AG04450 (cell line): Measurements from ENCODE around the gene MS4A13. TPM values are rescaled to one million over a fixed set of nuclear protein-coding genes. Genes with fewer than 3 reads are reported as not detected.
"Not testable (repeated sequence)": the region's sequence is repeated elsewhere in the genome, so short reads cannot be mapped to it uniquely, and the experiment has no call there.

Source experiments
- CTCF ChIA-PET: fragments of 300-600, 350-600 bp; formaldehyde crosslinking; extraction: SDS; loops from one replicate; lab custom pipeline; 2022; ENCODE audit warnings: antibody characterized with exemption, inconsistent platforms; lab: Charles Lee
- POLR2A ChIA-PET: fragments of 350-600 bp; formaldehyde crosslinking; extraction: SDS; loops from one replicate; lab custom pipeline; 2021; ENCODE audit warnings: antibody characterized with exemption, inconsistent platforms; lab: Yijun Ruan, JAX
- DNase-seq: peaks from one replicate; pipeline ENCODE4 v3.0.0-alpha.2; 2011; ENCODE audit warnings: low read depth, low spot score
- H3K27ac ChIP-seq: one replicate; pipeline ENCODE4 v1.5.1; 2012; ENCODE audit warnings: low read depth, low read length, control low read depth
- H3K27me3 ChIP-seq: one replicate; pipeline ENCODE4 v1.6.0; 2012; ENCODE audit warnings: low read length; ENCODE audit not compliant: control insufficient read depth, insufficient read depth
- H3K4me3 ChIP-seq: 2 replicates; pipeline ENCODE4 v1.5.1; 2011; ENCODE audit warnings: mild to moderate bottlenecking, low read depth, low read length, control low read depth
- H3K9me3 ChIP-seq: 2 replicates; pipeline ENCODE4 v1.5.1; 2012; ENCODE audit warnings: low read length; ENCODE audit not compliant: control insufficient read depth, insufficient read depth
- CTCF ChIP-seq: IDR thresholded peaks from 2 replicates; pipeline ENCODE4 v1.5.1; 2011; ENCODE audit warnings: low read depth, low read length, control low read depth, inconsistent platforms
- polyA plus RNA-seq: library from polyadenylated mRNA; depleted of rRNA; stranded (reverse); fragments of >200 nt; gene quantifications from 2 replicates; pipeline ENCODE4 v1.2.3, GENCODE V29; 2011

Gene MS4A13
- polyA plus RNA-seq, 1 experiment, result not detected

- no peak overlapping the region for H3K4me3 ChIP-seq
Observed at GRCh38 chr11:60530454-60531100, 15.4 kb downstream of the MS4A13 start.

GRCh38 chr11:60532383-60532782, 17.2 kb downstream of the MS4A13 start:
- H3K9me3 ChIP-seq, H3K4me3 ChIP-seq, DNase-seq, H3K27me3 ChIP-seq, H3K27ac ChIP-seq, POLR2A ChIA-PET, CTCF ChIA-PET: not testable (repeated sequence)

More at GRCh38 chr11:60530454-60531100, 15.4 kb downstream of the MS4A13 start:
- ChIA-PET POLR2A (no interaction called here), CTCF (no interaction called here)
- no peaks in the 10 kb centered on the region for H3K27me3 ChIP-seq
- TF ChIP-seq CTCF, result no peak
- H3K9me3 ChIP-seq, result peaks cover 2% of the 10 kb centered on the region; the same call in 1 of the 2 replicates
- no peak overlapping the region for H3K27ac ChIP-seq
- no peak for DNase-seq

DNA sequence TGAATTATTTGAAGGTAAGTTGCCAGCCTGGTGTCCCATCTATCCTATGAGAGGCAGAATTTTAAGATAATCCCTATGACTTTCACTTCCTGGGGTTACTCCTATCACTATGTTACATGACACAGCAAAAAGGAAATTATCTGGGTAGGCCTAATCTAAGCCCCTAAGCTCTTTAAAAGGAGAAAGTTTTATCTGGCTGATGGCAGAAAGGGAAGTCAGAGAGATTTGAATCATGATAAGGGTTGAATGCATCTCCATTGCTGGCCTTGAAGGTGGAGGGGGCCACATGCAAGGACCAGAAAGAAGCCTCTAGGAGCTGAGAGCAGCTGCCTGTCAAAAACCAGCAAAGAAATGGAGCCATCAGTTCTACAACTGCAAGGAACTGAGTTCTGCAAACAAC, 23.4 kb downstream of the MS4A13 start:
- H3K4me3 ChIP-seq, POLR2A ChIA-PET, H3K27ac ChIP-seq, DNase-seq, H3K9me3 ChIP-seq, CTCF ChIA-PET, H3K27me3 ChIP-seq: not testable (repeated sequence)

DNA sequence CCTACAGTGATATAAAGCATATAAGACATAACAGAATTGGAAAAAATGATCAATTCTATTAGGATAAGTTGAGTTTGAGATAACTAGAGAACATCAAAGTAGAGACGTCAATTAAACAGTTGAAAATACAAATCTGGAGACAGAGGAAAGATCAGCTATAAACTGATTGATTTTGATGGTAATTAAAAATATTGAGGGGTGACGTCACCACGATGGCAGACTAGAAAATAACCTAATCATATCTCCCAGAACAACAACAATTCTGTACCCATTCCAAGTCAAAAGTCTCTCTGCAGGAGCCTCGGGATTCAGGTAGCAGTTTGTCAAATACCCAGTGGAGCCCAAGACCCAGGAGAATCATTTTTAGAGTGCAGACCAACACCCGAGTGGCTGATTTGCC, 28.9 kb downstream of the MS4A13 start:
- no peak for DNase-seq
- CTCF ChIA-PET, result no interaction called here
- TF ChIP-seq CTCF, result no peak
- POLR2A ChIA-PET, result no interaction called here
- Histone ChIP-seq H3K9me3 (peaks cover 19% of the 10 kb centered on the region), H3K4me3 (no peak overlapping the region), H3K27ac (no peak overlapping the region), H3K27me3 (no peaks in the 10 kb centered on the region)

DNA sequence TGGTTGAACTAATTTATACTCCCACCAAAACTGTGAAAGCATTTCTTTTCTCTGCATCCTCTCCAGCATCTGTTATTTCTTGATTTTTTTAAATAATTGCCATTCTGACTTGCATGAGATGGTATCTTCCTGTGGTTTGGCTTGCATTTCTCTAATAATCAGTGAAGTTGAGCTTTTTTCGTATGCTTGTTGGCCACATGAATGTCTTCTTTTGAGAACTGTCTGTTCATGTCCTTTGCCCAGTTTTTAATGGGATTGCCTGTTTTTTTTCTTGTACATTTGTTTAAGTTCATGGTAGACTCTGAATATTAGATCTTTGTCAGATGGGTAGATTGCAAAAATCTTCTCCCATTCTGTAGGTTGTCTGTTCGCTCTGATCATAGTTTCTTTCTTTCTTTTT, 46.1 kb downstream of the MS4A13 start:
- DNase-seq, result no peak
- Histone ChIP-seq H3K27me3 (no peaks in the 10 kb centered on the region), H3K9me3 (peaks cover 19% of the 10 kb centered on the region), H3K27ac (no peak overlapping the region), H3K4me3 (no peak overlapping the region)
- TF ChIP-seq CTCF, result no peak
- CTCF ChIA-PET, result no interaction called here
- POLR2A ChIA-PET, result no interaction called here

DNA sequence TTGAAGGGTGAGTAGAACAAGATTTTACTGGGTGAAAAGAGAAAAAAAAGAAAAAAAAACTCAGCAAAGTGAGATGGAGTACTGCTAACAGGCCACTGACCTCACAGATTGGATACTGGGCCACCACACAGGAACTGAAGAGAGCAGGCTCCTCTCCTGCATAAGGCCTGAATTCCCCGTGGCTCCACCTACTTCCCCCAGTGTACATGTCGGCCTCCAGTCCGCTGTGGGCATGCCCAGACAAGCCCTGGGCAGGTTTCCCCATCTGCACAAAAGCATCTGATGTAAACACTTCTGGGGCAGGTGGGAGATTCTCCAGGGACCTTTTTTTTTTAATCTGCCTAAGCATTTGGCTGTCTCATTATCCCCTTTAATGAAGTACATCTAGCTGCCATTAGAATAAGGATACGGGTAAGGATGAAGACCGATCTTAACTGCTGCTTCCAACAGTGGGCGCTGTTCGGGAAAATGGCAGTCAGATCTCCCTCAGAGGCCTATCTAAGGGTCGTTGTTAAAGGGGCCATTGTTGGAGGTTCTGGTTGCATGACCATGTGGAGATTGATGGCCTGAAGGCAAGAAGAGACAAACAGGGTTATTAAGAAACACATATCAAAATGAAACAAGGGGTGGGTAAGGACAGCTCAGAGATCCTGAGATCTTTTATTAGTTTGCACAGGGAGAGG, 48.5 kb downstream of the MS4A13 start:
- TF ChIP-seq CTCF, result no peak
- Histone ChIP-seq H3K9me3 (peaks cover 19% of the 10 kb centered on the region), H3K27ac (no peak overlapping the region), H3K27me3 (no peaks in the 10 kb centered on the region), H3K4me3 (no peak overlapping the region)
- DNase-seq, result no peak
- POLR2A ChIA-PET, result no interaction called here
- CTCF ChIA-PET, result no interaction called here
